H9 (cell line): ENCODE measurements around the gene ITPR3. TPM values are rescaled to one million over a fixed set of nuclear protein-coding genes. Genes with fewer than 3 reads are reported as not detected.

ENCODE experiments used
- DNase-seq: peaks from one replicate; pipeline ENCODE4 v3.0.0-alpha.2; 2017
- H2AFZ ChIP-seq: one replicate; pipeline ENCODE4 v1.6.1; 2013; ENCODE audit warnings: mild to moderate bottlenecking, low read length, control low read depth, moderate library complexity
- H2AK5ac ChIP-seq: 2 replicates; pipeline ENCODE4 v1.6.1; 2013; ENCODE audit warnings: low read length, control low read depth, mixed read lengths; ENCODE audit not compliant: insufficient read length
- H2BK120ac ChIP-seq: one replicate; pipeline ENCODE4 v1.6.1; 2013; ENCODE audit warnings: low read depth, mild to moderate bottlenecking, low read length, control low read depth, inconsistent platforms; ENCODE audit not compliant: poor library complexity, severe bottlenecking
- H2BK12ac ChIP-seq: 2 replicates; pipeline ENCODE4 v1.6.1; 2013; ENCODE audit warnings: low read length, control low read depth, mixed read lengths, low read depth; ENCODE audit not compliant: insufficient read length
- H2BK15ac ChIP-seq: 2 replicates; pipeline ENCODE4 v1.6.1; 2013; ENCODE audit warnings: low read depth, low read length, control low read depth
- H2BK20ac ChIP-seq: one replicate; pipeline ENCODE4 v1.6.1; 2013; ENCODE audit warnings: low read depth, mild to moderate bottlenecking, low read length, control low read depth, inconsistent platforms; ENCODE audit not compliant: poor library complexity, severe bottlenecking
- H2BK5ac ChIP-seq: 2 replicates; pipeline ENCODE4 v1.6.1; 2013; ENCODE audit warnings: low read length, control low read depth, mixed read lengths; ENCODE audit not compliant: insufficient read length
- H3K14ac ChIP-seq: 2 replicates; pipeline ENCODE4 v1.6.1; 2013; ENCODE audit warnings: low read length, control low read depth; ENCODE audit not compliant: insufficient read depth
- H3K18ac ChIP-seq: 2 replicates; pipeline ENCODE4 v1.6.1; 2013; ENCODE audit warnings: low read depth, mild to moderate bottlenecking, mixed read lengths, low read length, control low read depth; ENCODE audit not compliant: insufficient read length
- H3K23ac ChIP-seq: 2 replicates; pipeline ENCODE4 v1.6.1; 2013; ENCODE audit warnings: low read length, control low read depth, mixed read lengths, low read depth; ENCODE audit not compliant: insufficient read length
- H3K23me2 ChIP-seq: 2 replicates; pipeline ENCODE4 v1.6.1; 2013; ENCODE audit warnings: low read depth, mild to moderate bottlenecking, mixed read lengths, low read length, control low read depth; ENCODE audit not compliant: insufficient read length, poor library complexity, severe bottlenecking
- H3K27ac ChIP-seq: 2 replicates; pipeline ENCODE4 v1.5.1; 2013; ENCODE audit warnings: low read length, control low read depth, mixed read lengths, low read depth; ENCODE audit not compliant: insufficient read length
- H3K27me3 ChIP-seq: 2 replicates; pipeline ENCODE4 v1.6.1; 2013; ENCODE audit warnings: low read length, control low read depth, inconsistent platforms; ENCODE audit not compliant: insufficient read depth
- H3K4ac ChIP-seq: 2 replicates; pipeline ENCODE4 v1.6.1; 2013; ENCODE audit warnings: low read depth, mild to moderate bottlenecking, control low read depth, inconsistent platforms, low read length, moderate library complexity
- H3K4me1 ChIP-seq: 2 replicates; pipeline ENCODE4 v1.6.1; 2013; ENCODE audit warnings: low read length, control low read depth, inconsistent platforms; ENCODE audit not compliant: insufficient read depth
- H3K4me2 ChIP-seq: 2 replicates; pipeline ENCODE4 v1.6.1; 2013; ENCODE audit warnings: low read length, control low read depth, mixed read lengths; ENCODE audit not compliant: insufficient read length, insufficient read depth
- H3K56ac ChIP-seq: 2 replicates; pipeline ENCODE4 v1.6.1; 2013; ENCODE audit warnings: low read depth, mild to moderate bottlenecking, mixed read lengths, low read length, control low read depth; ENCODE audit not compliant: insufficient read length
- H3K79me1 ChIP-seq: 2 replicates; pipeline ENCODE4 v1.6.1; 2013; ENCODE audit warnings: low read depth, mild to moderate bottlenecking, moderate library complexity, low read length, control low read depth, inconsistent platforms; ENCODE audit not compliant: insufficient read depth, poor library complexity, severe bottlenecking
- H3K79me2 ChIP-seq: 2 replicates; pipeline ENCODE4 v1.6.1; 2013; ENCODE audit warnings: low read length, control low read depth, inconsistent platforms; ENCODE audit not compliant: insufficient read depth
- H3K9ac ChIP-seq: 2 replicates; pipeline ENCODE4 v1.6.1; 2013; ENCODE audit warnings: low read length, control low read depth, mixed read lengths; ENCODE audit not compliant: insufficient read length; ENCODE audit errors: extremely low read depth
- H3K9me3 ChIP-seq: one replicate; pipeline ENCODE4 v1.6.1; 2013; ENCODE audit warnings: low read depth, low read length, inconsistent platforms; ENCODE audit not compliant: control insufficient read depth
- H3T11ph ChIP-seq: one replicate; pipeline ENCODE4 v1.6.1; 2013; ENCODE audit warnings: mild to moderate bottlenecking, low read length, control low read depth, inconsistent platforms
- H4K20me1 ChIP-seq: one replicate; pipeline ENCODE4 v1.6.1; 2013; ENCODE audit not compliant: control insufficient read depth, insufficient read length, insufficient read depth
- H4K5ac ChIP-seq: 2 replicates; pipeline ENCODE4 v1.6.1; 2013; ENCODE audit warnings: low read depth, mild to moderate bottlenecking, mixed read lengths, low read length, control low read depth; ENCODE audit not compliant: insufficient read length
- H4K8ac ChIP-seq: replicated peaks from 2 replicates; pipeline ENCODE4 v1.6.1; 2013; ENCODE audit warnings: low read length, control low read depth, mixed read lengths, low read depth; ENCODE audit not compliant: insufficient read length
- H4K91ac ChIP-seq: 2 replicates; pipeline ENCODE4 v1.6.1; 2013; ENCODE audit warnings: low read depth, mild to moderate bottlenecking, moderate library complexity, mixed read lengths, low read length, control low read depth; ENCODE audit not compliant: insufficient read length
- H3K27ac Mint-ChIP-seq, 3 experiments: 2 replicates in 2 of 3; 3 replicates in 1 of 3; pipeline ENCODE4 v1.8.0; 2020 to 2021; ENCODE audit warnings: mixed read lengths in 3 of 3, mild to moderate bottlenecking in 1 of 3, moderate library complexity in 1 of 3
- H3K27me3 Mint-ChIP-seq: 2 replicates; pipeline ENCODE4 v1.8.0; 2021; ENCODE audit warnings: low read depth, mild to moderate bottlenecking, moderate library complexity, mixed read lengths
- H3K36me3 Mint-ChIP-seq, 3 experiments: 2 replicates in 2 of 3; 3 replicates in 1 of 3; pipeline ENCODE4 v1.8.0; 2020 to 2021; ENCODE audit warnings: low read depth in 3 of 3, mixed read lengths in 3 of 3; ENCODE audit not compliant: insufficient read depth in 1 of 3
- H3K4me1 Mint-ChIP-seq, 2 experiments: 2 replicates each; pipeline ENCODE4 v1.8.0; 2020; ENCODE audit warnings: mixed read lengths in 2 of 2
- H3K4me3 Mint-ChIP-seq, 2 experiments: 2 replicates in 1 of 2; 3 replicates in 1 of 2; pipeline ENCODE4 v1.8.0; 2020 to 2021; ENCODE audit warnings: mild to moderate bottlenecking in 2 of 2, mixed read lengths in 2 of 2, moderate library complexity in 1 of 2
- H3K9me3 Mint-ChIP-seq, 2 experiments: 2 replicates in 1 of 2; 3 replicates in 1 of 2; pipeline ENCODE4 v1.8.0; 2020; ENCODE audit warnings: mild to moderate bottlenecking in 2 of 2, mixed read lengths in 2 of 2, moderate library complexity in 1 of 2
- WGBS: extraction: QIAGEN DNeasy Blood & Tissue Kit; methylation state at CpG from one replicate; pipeline ENCODE4 v1.1.7; 2013; ENCODE audit warnings: missing lambda C conversion rate, low lambda C conversion rate, mixed read lengths; ENCODE audit not compliant: insufficient read length; ENCODE audit errors: extremely low coverage; 5-methylcytosine and 5-hydroxymethylcytosine counted together
- total RNA-seq: library from RNA; stranded (reverse); gene quantifications from 2 replicates; pipeline ENCODE4 v1.2.1, GENCODE V29; 2021
- TF ChIP-seq, protein P1 (sequence below): fragments of 200-600 bp; sonication (generic); conservative IDR thresholded peaks from 3 replicates; pipeline ENCODE4 v1.8.0; 2021; ENCODE audit warnings: antibody characterized with exemption, mild to moderate bottlenecking

ITPR3 gene
- total RNA-seq, 1 experiment from 2014 or later = 40.3 TPM

DNA sequence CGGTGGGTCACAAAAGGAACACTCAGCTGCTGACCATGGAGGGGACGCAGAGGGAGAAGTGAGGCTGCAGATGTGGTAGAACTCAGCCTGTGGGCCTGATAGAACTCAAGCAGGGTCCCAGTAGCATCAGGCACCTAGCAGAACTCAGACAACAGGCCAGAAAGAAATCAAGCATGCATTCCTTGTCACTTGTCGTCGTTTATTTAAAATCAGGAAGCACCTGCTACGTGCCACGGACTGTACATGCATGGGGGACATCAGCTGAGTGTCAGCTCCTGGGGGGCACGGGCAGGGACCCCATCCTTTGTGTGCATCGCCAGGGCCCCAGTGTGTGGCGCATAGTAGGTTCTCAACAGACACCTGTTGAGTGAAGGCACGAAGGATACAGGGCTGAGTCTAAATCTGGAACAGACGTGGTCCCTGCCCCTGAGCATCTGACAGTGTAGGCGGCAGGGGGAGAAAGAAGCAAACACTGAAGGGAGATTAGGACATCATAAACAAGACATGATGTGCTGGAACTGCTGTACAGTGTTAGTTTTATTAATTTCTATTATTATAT is 57.9 kb downstream of the ITPR3 start:
- no peak overlapping the region for H3K9ac ChIP-seq
- H3K27ac Mint-ChIP-seq = peak overlapping the region in 2 of 3 experiments; percentile 14 to 28; a peak in 2 of 7 replicates
- H3K9me3 ChIP-seq = no peaks in the 10 kb centered on the region
- H3K14ac ChIP-seq = no peak overlapping the region
- no peak overlapping the region for H3K18ac ChIP-seq
- no peaks in the 10 kb centered on the region for H3K27me3 Mint-ChIP-seq
- no peaks in the 10 kb centered on the region for H3K9me3 Mint-ChIP-seq
- no peak overlapping the region for H4K8ac ChIP-seq
- no peaks in the 10 kb centered on the region for H3K23me2 ChIP-seq
- H3K4me1 Mint-ChIP-seq = no peaks in the 10 kb centered on the region
- H4K91ac ChIP-seq = no peak overlapping the region
- H3K4me2 ChIP-seq = no peak overlapping the region
- no peak overlapping the region for H2BK12ac ChIP-seq
- H3T11ph ChIP-seq = no peak overlapping the region
- H3K23ac ChIP-seq = no peak overlapping the region
- H3K56ac ChIP-seq = no peak overlapping the region
- H2BK5ac ChIP-seq = no peak overlapping the region
- H2AFZ ChIP-seq = no peak overlapping the region
- no peak overlapping the region for H2BK15ac ChIP-seq
- no peak overlapping the region for H2BK20ac ChIP-seq
- TF ChIP-seq, protein P1, sequence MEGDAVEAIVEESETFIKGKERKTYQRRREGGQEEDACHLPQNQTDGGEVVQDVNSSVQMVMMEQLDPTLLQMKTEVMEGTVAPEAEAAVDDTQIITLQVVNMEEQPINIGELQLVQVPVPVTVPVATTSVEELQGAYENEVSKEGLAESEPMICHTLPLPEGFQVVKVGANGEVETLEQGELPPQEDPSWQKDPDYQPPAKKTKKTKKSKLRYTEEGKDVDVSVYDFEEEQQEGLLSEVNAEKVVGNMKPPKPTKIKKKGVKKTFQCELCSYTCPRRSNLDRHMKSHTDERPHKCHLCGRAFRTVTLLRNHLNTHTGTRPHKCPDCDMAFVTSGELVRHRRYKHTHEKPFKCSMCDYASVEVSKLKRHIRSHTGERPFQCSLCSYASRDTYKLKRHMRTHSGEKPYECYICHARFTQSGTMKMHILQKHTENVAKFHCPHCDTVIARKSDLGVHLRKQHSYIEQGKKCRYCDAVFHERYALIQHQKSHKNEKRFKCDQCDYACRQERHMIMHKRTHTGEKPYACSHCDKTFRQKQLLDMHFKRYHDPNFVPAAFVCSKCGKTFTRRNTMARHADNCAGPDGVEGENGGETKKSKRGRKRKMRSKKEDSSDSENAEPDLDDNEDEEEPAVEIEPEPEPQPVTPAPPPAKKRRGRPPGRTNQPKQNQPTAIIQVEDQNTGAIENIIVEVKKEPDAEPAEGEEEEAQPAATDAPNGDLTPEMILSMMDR = no peak
- peaks cover 34 to 81% (median 70%) of the 10 kb centered on the region in 3 experiments for H3K36me3 Mint-ChIP-seq
- H3K27ac ChIP-seq = no peak overlapping the region
- no peak overlapping the region for H4K5ac ChIP-seq
- H3K79me2 ChIP-seq = no peaks in the 10 kb centered on the region
- H4K20me1 ChIP-seq = no peaks in the 10 kb centered on the region
- H3K4me3 Mint-ChIP-seq = no peak overlapping the region
- no peaks in the 10 kb centered on the region for H3K79me1 ChIP-seq
- no CpG with 5 or more reads among the region's 12 CpGs for WGBS
- DNase-seq = no peak
- no peak overlapping the region for H3K4ac ChIP-seq
- no peak overlapping the region for H2AK5ac ChIP-seq
- H3K4me1 ChIP-seq = no peaks in the 10 kb centered on the region
- H3K27me3 ChIP-seq = no peaks in the 10 kb centered on the region
- H2BK120ac ChIP-seq = no peak overlapping the region
